GM12874 (cell line): ENCODE data around the gene APPL2.

ENCODE experiments used
- TF ChIP-seq, protein P1 (sequence below): IDR thresholded peaks from 2 replicates; pipeline ENCODE4 v1.5.1; 2011; ENCODE audit warnings: low read depth, mild to moderate bottlenecking, control low read depth, low read length, moderate library complexity; ENCODE audit not compliant: insufficient read depth

APPL2 gene

DNA sequence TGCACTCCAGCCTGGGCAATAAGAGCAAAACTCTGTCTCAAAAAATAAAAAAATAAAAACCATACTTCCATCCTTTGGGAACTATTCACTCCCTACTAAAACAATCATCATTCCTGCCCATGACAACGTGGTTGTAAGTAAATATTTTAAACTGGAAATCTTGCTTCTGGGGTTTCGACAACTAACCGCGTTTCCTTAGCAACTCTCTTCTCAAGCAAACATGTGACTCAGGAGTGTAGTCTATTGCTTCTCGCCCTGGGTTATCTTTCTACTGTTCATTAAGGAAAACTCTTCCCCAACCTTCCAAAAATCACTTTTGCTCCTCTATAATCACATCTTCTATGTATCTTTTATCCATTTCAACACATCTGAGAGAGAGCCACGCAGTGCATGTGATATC, 21.8 kb downstream of the APPL2 start:
- TF ChIP-seq, protein P1, sequence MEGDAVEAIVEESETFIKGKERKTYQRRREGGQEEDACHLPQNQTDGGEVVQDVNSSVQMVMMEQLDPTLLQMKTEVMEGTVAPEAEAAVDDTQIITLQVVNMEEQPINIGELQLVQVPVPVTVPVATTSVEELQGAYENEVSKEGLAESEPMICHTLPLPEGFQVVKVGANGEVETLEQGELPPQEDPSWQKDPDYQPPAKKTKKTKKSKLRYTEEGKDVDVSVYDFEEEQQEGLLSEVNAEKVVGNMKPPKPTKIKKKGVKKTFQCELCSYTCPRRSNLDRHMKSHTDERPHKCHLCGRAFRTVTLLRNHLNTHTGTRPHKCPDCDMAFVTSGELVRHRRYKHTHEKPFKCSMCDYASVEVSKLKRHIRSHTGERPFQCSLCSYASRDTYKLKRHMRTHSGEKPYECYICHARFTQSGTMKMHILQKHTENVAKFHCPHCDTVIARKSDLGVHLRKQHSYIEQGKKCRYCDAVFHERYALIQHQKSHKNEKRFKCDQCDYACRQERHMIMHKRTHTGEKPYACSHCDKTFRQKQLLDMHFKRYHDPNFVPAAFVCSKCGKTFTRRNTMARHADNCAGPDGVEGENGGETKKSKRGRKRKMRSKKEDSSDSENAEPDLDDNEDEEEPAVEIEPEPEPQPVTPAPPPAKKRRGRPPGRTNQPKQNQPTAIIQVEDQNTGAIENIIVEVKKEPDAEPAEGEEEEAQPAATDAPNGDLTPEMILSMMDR: no peak

DNA sequence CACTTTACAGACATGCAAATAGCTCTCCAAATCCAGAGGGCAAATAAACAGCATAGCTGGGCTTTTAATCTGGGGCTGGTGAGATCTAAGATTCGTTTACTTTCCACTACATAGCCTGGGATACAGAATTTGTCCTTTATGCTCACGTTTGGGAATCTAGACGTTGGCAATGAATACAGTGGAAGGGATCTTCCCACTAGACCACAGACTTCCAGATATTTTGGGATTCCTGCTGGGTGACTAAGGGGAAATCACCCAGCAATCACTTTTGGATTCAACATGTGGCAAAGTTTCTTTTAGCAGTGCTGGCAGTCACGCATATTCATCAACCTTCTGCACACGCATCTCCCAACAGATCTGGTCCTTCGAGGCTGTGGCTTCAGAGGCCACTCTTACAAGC, 23.5 kb downstream of the APPL2 start:
- TF ChIP-seq, protein P1: no peak

DNA sequence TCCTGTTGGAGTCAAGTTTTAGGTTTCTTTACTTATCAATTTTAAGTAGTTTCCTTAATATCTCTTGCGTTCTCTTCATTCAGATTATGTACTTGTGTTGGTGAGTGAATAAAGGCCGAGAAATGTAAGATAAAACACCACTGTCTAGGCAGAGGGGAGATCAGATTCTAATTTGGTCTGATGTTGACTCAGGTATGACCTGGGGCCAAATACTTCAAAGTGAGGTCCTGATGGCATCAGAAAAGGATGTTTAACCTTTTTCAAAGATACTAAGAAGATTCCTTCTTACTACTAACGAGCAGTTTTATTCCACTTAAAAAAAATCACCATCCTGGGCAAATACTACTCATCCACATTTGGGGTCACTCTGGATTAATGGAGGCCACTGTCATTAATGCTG, 26.9 kb downstream of the APPL2 start:
- TF ChIP-seq, protein P1: no peak

DNA sequence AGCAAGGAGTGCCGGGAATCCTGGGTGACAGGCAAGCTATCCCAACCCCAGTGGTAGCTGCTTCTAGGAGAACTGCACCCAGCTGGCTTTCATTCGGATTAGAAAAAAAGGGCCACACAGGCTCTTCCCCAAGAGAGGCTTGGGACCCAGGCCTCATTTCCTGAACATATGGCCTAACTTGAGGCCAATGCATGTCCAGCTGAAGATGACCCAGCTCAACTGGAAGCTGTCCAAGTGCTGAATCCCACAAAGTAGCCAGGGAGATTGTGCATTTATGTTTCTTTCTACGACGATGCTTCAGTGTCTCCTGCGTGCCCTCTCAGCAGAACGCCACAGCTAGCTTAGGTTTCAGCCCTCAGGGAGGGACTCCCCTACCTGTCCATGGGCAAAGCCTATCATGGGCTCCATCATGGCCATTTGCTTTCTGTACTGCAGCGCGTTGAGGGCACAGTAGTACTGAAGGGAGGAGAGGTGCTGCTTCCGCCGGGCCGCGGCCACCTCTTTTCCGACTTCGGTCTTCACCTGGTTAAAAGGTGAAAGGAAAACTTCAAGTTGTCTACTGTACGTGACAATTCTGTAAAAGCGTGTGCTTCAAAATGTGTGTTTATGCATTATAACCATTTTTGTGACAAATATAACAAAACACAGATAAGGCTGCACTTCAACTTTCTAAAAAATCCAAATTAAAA, 29.1 kb downstream of the APPL2 start:
- TF ChIP-seq, protein P1: no peak

DNA sequence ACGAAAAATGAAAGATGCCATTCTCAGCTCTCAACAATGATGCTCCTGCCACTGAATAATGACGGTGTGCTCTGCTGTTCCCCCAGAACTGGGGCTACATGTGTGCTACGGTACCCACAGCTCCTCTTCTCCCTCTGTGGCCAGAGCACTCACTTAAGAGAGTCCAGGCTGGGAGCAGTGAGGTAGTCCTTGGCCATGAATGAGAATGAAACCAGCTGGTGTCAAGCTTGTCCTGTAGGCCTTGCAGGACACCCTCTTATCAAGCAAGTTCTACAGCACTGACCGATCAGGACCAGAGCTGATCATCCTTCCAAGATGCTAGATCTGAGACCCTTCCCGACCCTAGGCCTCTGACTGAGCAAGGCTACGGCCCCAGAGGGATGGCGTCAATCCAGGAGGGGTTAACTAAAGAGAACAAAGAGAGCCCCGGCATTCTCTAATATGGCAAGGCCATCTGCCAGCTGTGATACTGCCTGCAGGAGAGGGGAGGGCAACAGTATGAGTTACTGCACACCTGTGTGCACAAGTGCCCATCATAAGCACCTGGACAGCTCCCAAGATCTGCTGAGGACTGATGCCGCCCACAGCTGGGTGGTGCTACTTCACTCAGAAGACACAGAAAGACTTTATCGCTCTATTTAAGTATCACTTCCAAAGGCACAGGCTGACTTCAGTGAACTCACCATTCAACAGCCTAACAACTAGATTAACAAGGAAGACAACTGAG, 30.5 kb downstream of the APPL2 start:
- TF ChIP-seq, protein P1: no peak

DNA sequence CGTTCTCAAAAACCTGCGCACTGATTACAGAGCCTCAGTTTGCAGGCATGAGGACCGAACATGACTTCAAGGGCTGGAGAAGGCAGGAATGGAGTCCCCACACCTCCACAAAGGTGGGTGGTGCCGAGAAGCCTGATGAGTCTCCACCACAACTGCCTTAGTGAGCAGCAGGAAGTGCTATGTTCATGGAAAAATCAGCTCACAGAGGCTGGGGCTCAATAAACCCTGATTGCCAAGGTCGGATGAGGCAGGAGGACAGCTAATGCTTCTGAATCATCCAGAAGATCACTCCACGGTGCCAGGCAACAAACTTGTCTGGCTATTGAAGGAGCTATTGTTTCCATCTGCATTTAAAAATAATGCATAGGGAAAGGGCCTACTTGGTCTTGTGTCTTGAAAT, 31.1 kb downstream of the APPL2 start:
- TF ChIP-seq, protein P1: no peak

DNA sequence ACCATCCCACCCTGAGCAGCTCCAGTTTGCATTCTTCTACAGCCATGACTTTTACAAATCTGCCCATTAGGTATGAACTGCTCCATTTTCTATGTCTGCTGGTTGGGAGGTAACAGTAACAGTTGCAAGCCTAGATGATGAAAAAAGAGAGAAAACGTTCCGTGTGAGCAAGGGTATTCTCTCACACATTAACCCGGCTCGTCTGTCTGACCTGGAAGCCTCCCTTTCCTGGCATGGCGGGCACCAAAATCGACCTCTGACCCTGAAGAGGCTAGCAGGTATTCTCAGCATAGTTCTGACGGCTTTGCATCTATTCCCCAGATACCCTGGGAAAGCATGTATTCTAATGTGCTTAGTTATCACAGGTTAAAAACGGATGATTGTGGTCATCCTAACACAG, 31.8 kb downstream of the APPL2 start:
- TF ChIP-seq, protein P1: no peak
